Activated naive CD8-positive, alpha-beta T cell (primary cell): ENCODE data around the gene RBP3.

ENCODE experiments used
- H3K27ac Mint-ChIP-seq: one replicate; pipeline ENCODE4 v1.8.0; 2021; ENCODE audit warnings: mixed read lengths
- H3K27me3 Mint-ChIP-seq: one replicate; pipeline ENCODE4 v1.8.0; 2021; ENCODE audit warnings: mixed read lengths
- H3K36me3 Mint-ChIP-seq: one replicate; pipeline ENCODE4 v1.8.0; 2021; ENCODE audit warnings: mixed read lengths
- H3K4me1 Mint-ChIP-seq: one replicate; pipeline ENCODE4 v1.8.0; 2021; ENCODE audit warnings: low read depth, mixed read lengths
- H3K4me3 Mint-ChIP-seq: one replicate; pipeline ENCODE4 v1.8.0; 2021; ENCODE audit warnings: mild to moderate bottlenecking, mixed read lengths
- H3K9me3 Mint-ChIP-seq: one replicate; pipeline ENCODE4 v1.8.0; 2021; ENCODE audit warnings: low read depth, mixed read lengths

The RBP3 gene

GRCh38 chr10:47339759-47340607, 8.2 kb upstream of the RBP3 start:
- Mint-ChIP-seq H3K9me3 (no peaks in the 10 kb centered on the region), H3K27me3 (peaks cover 6% of the 10 kb centered on the region), H3K4me3 (no peak overlapping the region), H3K4me1 (no peaks in the 10 kb centered on the region), H3K27ac (no peak overlapping the region), H3K36me3 (no peaks in the 10 kb centered on the region)

- Mint-ChIP-seq H3K36me3 (no peaks in the 10 kb centered on the region), H3K4me3 (no peak overlapping the region), H3K27ac (no peak overlapping the region), H3K9me3 (no peaks in the 10 kb centered on the region), H3K4me1 (no peaks in the 10 kb centered on the region), H3K27me3 (peaks cover 6% of the 10 kb centered on the region)
These were observed 7.5 kb upstream of the RBP3 start for GRCh38 chr10:47340608-47341170.

- Mint-ChIP-seq H3K9me3 (no peaks in the 10 kb centered on the region), H3K27ac (no peak overlapping the region), H3K4me3 (no peak overlapping the region), H3K36me3 (no peaks in the 10 kb centered on the region), H3K27me3 (peaks cover 3% of the 10 kb centered on the region), H3K4me1 (no peaks in the 10 kb centered on the region)
These were observed 2.9 kb upstream of the RBP3 start for GRCh38 chr10:47344996-47345870.

- no peak overlapping the region for H3K27ac Mint-ChIP-seq
- no peak overlapping the region for H3K4me3 Mint-ChIP-seq
- no peaks in the 10 kb centered on the region for H3K9me3 Mint-ChIP-seq
- no peaks in the 10 kb centered on the region for H3K4me1 Mint-ChIP-seq
- no peaks in the 10 kb centered on the region for H3K36me3 Mint-ChIP-seq
- no peaks in the 10 kb centered on the region for H3K27me3 Mint-ChIP-seq
These were observed 1.4 kb upstream of the RBP3 start for GRCh38 chr10:47346581-47347302.

GRCh38 chr10:47347303-47347675, 874 bp upstream of the RBP3 start:
- Mint-ChIP-seq H3K4me1 (no peaks in the 10 kb centered on the region), H3K27ac (no peak overlapping the region), H3K9me3 (no peaks in the 10 kb centered on the region), H3K36me3 (no peaks in the 10 kb centered on the region), H3K27me3 (no peaks in the 10 kb centered on the region), H3K4me3 (no peak overlapping the region)

GRCh38 chr10:47348661-47349470, 703 bp downstream of the RBP3 start:
- no peaks in the 10 kb centered on the region for H3K4me1 Mint-ChIP-seq
- H3K36me3 Mint-ChIP-seq, result no peaks in the 10 kb centered on the region
- H3K4me3 Mint-ChIP-seq, result no peak overlapping the region

GRCh38 chr10:47349516-47349915, 1.4 kb downstream of the RBP3 start:
- H3K9me3 Mint-ChIP-seq, result no peaks in the 10 kb centered on the region

More at GRCh38 chr10:47348661-47349470, 703 bp downstream of the RBP3 start:
- no peaks in the 10 kb centered on the region for H3K27me3 Mint-ChIP-seq
- no peak overlapping the region for H3K27ac Mint-ChIP-seq
- no peaks in the 10 kb centered on the region for H3K9me3 Mint-ChIP-seq

GRCh38 chr10:47349941-47350371, 1.8 kb downstream of the RBP3 start:
- H3K4me1 Mint-ChIP-seq, result no peaks in the 10 kb centered on the region
- no peaks in the 10 kb centered on the region for H3K27me3 Mint-ChIP-seq

More at GRCh38 chr10:47349516-47349915, 1.4 kb downstream of the RBP3 start:
- Mint-ChIP-seq H3K27ac (no peak overlapping the region), H3K36me3 (no peaks in the 10 kb centered on the region), H3K4me3 (no peak overlapping the region), H3K4me1 (no peaks in the 10 kb centered on the region), H3K27me3 (no peaks in the 10 kb centered on the region)

GRCh38 chr10:47350671-47351640, 2.8 kb downstream of the RBP3 start:
- Mint-ChIP-seq H3K4me3 (no peak overlapping the region), H3K4me1 (no peaks in the 10 kb centered on the region), H3K27ac (no peak overlapping the region), H3K27me3 (no peaks in the 10 kb centered on the region), H3K36me3 (no peaks in the 10 kb centered on the region), H3K9me3 (no peaks in the 10 kb centered on the region)

More at GRCh38 chr10:47349941-47350371, 1.8 kb downstream of the RBP3 start:
- H3K36me3 Mint-ChIP-seq, result no peaks in the 10 kb centered on the region
- no peak overlapping the region for H3K27ac Mint-ChIP-seq
- no peaks in the 10 kb centered on the region for H3K9me3 Mint-ChIP-seq
- H3K4me3 Mint-ChIP-seq, result no peak overlapping the region

- no peaks in the 10 kb centered on the region for H3K9me3 Mint-ChIP-seq
- H3K36me3 Mint-ChIP-seq, result no peaks in the 10 kb centered on the region
- no peak overlapping the region for H3K27ac Mint-ChIP-seq
- no peak overlapping the region for H3K4me3 Mint-ChIP-seq
- H3K4me1 Mint-ChIP-seq, result no peaks in the 10 kb centered on the region
- H3K27me3 Mint-ChIP-seq, result no peaks in the 10 kb centered on the region
These were observed 4.0 kb downstream of the RBP3 start for GRCh38 chr10:47351899-47352815.

GRCh38 chr10:47353351-47353750, 5.2 kb downstream of the RBP3 start:
- Mint-ChIP-seq H3K27ac (no peak overlapping the region), H3K4me1 (no peaks in the 10 kb centered on the region), H3K9me3 (no peaks in the 10 kb centered on the region), H3K27me3 (no peaks in the 10 kb centered on the region), H3K4me3 (no peak overlapping the region), H3K36me3 (no peaks in the 10 kb centered on the region)

GRCh38 chr10:47354165-47354564, 6.0 kb downstream of the RBP3 start:
- no peak overlapping the region for H3K27ac Mint-ChIP-seq
- H3K4me3 Mint-ChIP-seq, result no peak overlapping the region
- H3K36me3 Mint-ChIP-seq, result no peaks in the 10 kb centered on the region
- H3K27me3 Mint-ChIP-seq, result no peaks in the 10 kb centered on the region
- no peaks in the 10 kb centered on the region for H3K4me1 Mint-ChIP-seq
- no peaks in the 10 kb centered on the region for H3K9me3 Mint-ChIP-seq
